Astrocyte (in vitro differentiated cells and primary cell): ENCODE results near the gene CYP2C19. TPM values are rescaled to one million over a fixed set of nuclear protein-coding genes. Genes with fewer than 3 reads are reported as not detected.

Experiments used
- DNase-seq: peaks from one replicate; pipeline ENCODE4 v3.0.0-alpha.2; 2010; ENCODE audit warnings: low read depth
- FAIRE-seq: peaks from 2 replicates; lab custom pipeline; 2011; peaks lifted over from hg19 to GRCh38; lab: Jason Lieb, UNC
- H2AFZ ChIP-seq: 2 replicates; pipeline ENCODE4 v1.6.0; 2012; ENCODE audit warnings: low read depth, low read length, inconsistent platforms
- H3K27ac ChIP-seq: 2 replicates; pipeline ENCODE4 v1.5.1; 2011; ENCODE audit warnings: low read depth, low read length, inconsistent platforms
- H3K27me3 ChIP-seq: 2 replicates; pipeline ENCODE4 v1.6.0; 2011; ENCODE audit warnings: low read length, inconsistent platforms; ENCODE audit not compliant: insufficient read depth
- H3K36me3 ChIP-seq: 2 replicates; pipeline ENCODE4 v1.5.1; 2011; ENCODE audit warnings: low read length, inconsistent platforms; ENCODE audit not compliant: insufficient read depth
- H3K4me1 ChIP-seq: 2 replicates; pipeline ENCODE4 v1.5.1; 2011; ENCODE audit warnings: low read length, inconsistent platforms; ENCODE audit not compliant: insufficient read depth
- H3K4me2 ChIP-seq: 2 replicates; pipeline ENCODE4 v1.6.0; 2012; ENCODE audit warnings: low read length, inconsistent platforms
- H3K4me3 ChIP-seq: 2 replicates; pipeline ENCODE4 v1.5.1; 2011; ENCODE audit warnings: low read depth, mild to moderate bottlenecking, low read length, inconsistent platforms; ENCODE audit not compliant: insufficient read depth
- H3K79me2 ChIP-seq: 2 replicates; pipeline ENCODE4 v1.6.0; 2012; ENCODE audit warnings: mild to moderate bottlenecking, low read length, inconsistent platforms; ENCODE audit not compliant: insufficient read depth
- H3K9ac ChIP-seq: 2 replicates; pipeline ENCODE4 v1.6.0; 2012; ENCODE audit warnings: mild to moderate bottlenecking, low read length, inconsistent platforms
- H3K9me3 ChIP-seq: 2 replicates; pipeline ENCODE4 v1.5.1; 2012; ENCODE audit warnings: low read depth, mild to moderate bottlenecking, low read length, inconsistent platforms; ENCODE audit not compliant: insufficient read depth
- H4K20me1 ChIP-seq: 2 replicates; pipeline ENCODE4 v1.6.0; 2012; ENCODE audit warnings: low read length, inconsistent platforms; ENCODE audit not compliant: insufficient read depth
- H3K27ac Mint-ChIP-seq: one replicate; pipeline ENCODE4 v1.8.0; 2021; ENCODE audit warnings: mild to moderate bottlenecking, mixed read lengths; ENCODE audit not compliant: unreplicated experiment
- H3K27me3 Mint-ChIP-seq: one replicate; pipeline ENCODE4 v1.8.0; 2021; ENCODE audit warnings: low read depth, mixed read lengths; ENCODE audit not compliant: unreplicated experiment
- H3K36me3 Mint-ChIP-seq: one replicate; pipeline ENCODE4 v1.8.0; 2021; ENCODE audit warnings: low read depth, mixed read lengths; ENCODE audit not compliant: unreplicated experiment
- H3K4me1 Mint-ChIP-seq: one replicate; pipeline ENCODE4 v1.8.0; 2021; ENCODE audit warnings: low read depth, mixed read lengths; ENCODE audit not compliant: unreplicated experiment
- H3K4me3 Mint-ChIP-seq: one replicate; pipeline ENCODE4 v1.8.0; 2021; ENCODE audit warnings: mild to moderate bottlenecking, moderate library complexity, mixed read lengths; ENCODE audit not compliant: unreplicated experiment
- H3K9me3 Mint-ChIP-seq: one replicate; pipeline ENCODE4 v1.8.0; 2021; ENCODE audit warnings: mild to moderate bottlenecking, mixed read lengths; ENCODE audit not compliant: unreplicated experiment
- CTCF ChIP-seq: IDR thresholded peaks from 2 replicates; pipeline ENCODE4 v1.5.1; 2011; ENCODE audit warnings: low read depth, mild to moderate bottlenecking, inconsistent platforms, low read length, moderate library complexity; ENCODE audit not compliant: insufficient read depth
- EZH2 ChIP-seq: IDR thresholded peaks from 2 replicates; pipeline ENCODE4 v1.6.1; 2012; ENCODE audit warnings: mild to moderate bottlenecking, low read length, inconsistent platforms; ENCODE audit not compliant: insufficient read depth
- total RNA-seq: library from RNA; stranded (reverse); gene quantifications from 2 replicates; pipeline ENCODE4 v1.2.1, GENCODE V29; 2021

Gene CYP2C19
- total RNA-seq, 1 donor from 2014 or later: not detected

GRCh38 chr10:94902080-94902479 is 139.6 kb downstream of the CYP2C19 start:
- TF ChIP-seq CTCF: no peak
- no peak for TF ChIP-seq EZH2
- FAIRE-seq (no peak), DNase-seq (no peak)
- no peaks in the 10 kb centered on the region for H3K79me2 ChIP-seq
- H3K4me1 ChIP-seq: no peaks in the 10 kb centered on the region
- H4K20me1 ChIP-seq: no peaks in the 10 kb centered on the region
- no peak overlapping the region for H3K4me3 ChIP-seq
- no peak overlapping the region for H2AFZ ChIP-seq
- H3K27ac Mint-ChIP-seq: no peak overlapping the region
- no peaks in the 10 kb centered on the region for H3K36me3 Mint-ChIP-seq
- no peaks in the 10 kb centered on the region for H3K36me3 ChIP-seq
- no peak overlapping the region for H3K4me3 Mint-ChIP-seq
- H3K27ac ChIP-seq: no peak overlapping the region
- H3K9me3 ChIP-seq: peaks cover 3% of the 10 kb centered on the region
- H3K27me3 ChIP-seq: no peaks in the 10 kb centered on the region
- peaks cover 11% of the 10 kb centered on the region for H3K9me3 Mint-ChIP-seq
- H3K27me3 Mint-ChIP-seq: peaks cover 3% of the 10 kb centered on the region
- no peaks in the 10 kb centered on the region for H3K4me1 Mint-ChIP-seq
- H3K4me2 ChIP-seq: no peak overlapping the region
- no peak overlapping the region for H3K9ac ChIP-seq

GRCh38 chr10:94902570-94902969 is 140.1 kb downstream of the CYP2C19 start:
- Histone ChIP-seq H3K27me3 (no peaks in the 10 kb centered on the region), H3K9ac (no peak overlapping the region), H3K9me3 (peaks cover 3% of the 10 kb centered on the region), H3K36me3 (no peaks in the 10 kb centered on the region), H3K4me1 (no peaks in the 10 kb centered on the region), H3K27ac (no peak overlapping the region), H4K20me1 (no peaks in the 10 kb centered on the region), H2AFZ (no peak overlapping the region), H3K4me2 (no peak overlapping the region), H3K4me3 (no peak overlapping the region), H3K79me2 (no peaks in the 10 kb centered on the region)
- no peak overlapping the region for H3K27ac Mint-ChIP-seq
- H3K4me3 Mint-ChIP-seq: no peak overlapping the region
- H3K27me3 Mint-ChIP-seq: peaks cover 3% of the 10 kb centered on the region
- FAIRE-seq: no peak
- DNase-seq: no peak
- no peaks in the 10 kb centered on the region for H3K36me3 Mint-ChIP-seq
- no peaks in the 10 kb centered on the region for H3K4me1 Mint-ChIP-seq
- no peak for TF ChIP-seq EZH2
- TF ChIP-seq CTCF: no peak
- H3K9me3 Mint-ChIP-seq: peaks cover 11% of the 10 kb centered on the region

Other genes with a start within 250 kb of the CYP2C19 start
- 16.2 and 23.5 TPM in 2 replicates for gene HELLS, start 216.9 kb upstream of the CYP2C19 start, total RNA-seq
- not detected in 2 replicates for gene CYP2C18, start 79.0 kb upstream of the CYP2C19 start, total RNA-seq
- gene CYP2C9, start 176.0 kb downstream of the CYP2C19 start, total RNA-seq: not detected in 2 replicates